ENCODE results near the gene SUCLG2.
A peak's percentile ranks its signal among the peaks of the same experiment; 100 is the strongest.

Gene SUCLG2

GRCh38 chr3:67642734-67643133 lies 11.7 kb downstream of the SUCLG2 start:
- no peak overlapping the region for H3K14ac ChIP-seq (ENCODE audit: low read length in 2 of 2)
- WGBS: no CpG with 5 or more reads among the region's 1 CpG
- H3K23ac ChIP-seq (ENCODE audit: low read length in 2 of 2): no peak overlapping the region
- H3K4me1 ChIP-seq (ENCODE audit: control insufficient read depth, insufficient read depth, low read depth, low read length): peaks cover 6% of the 10 kb centered on the region
- no peak overlapping the region for H2BK15ac ChIP-seq (ENCODE audit: low read depth, poor library complexity, severe bottlenecking)
- no peak overlapping the region for H3K4ac ChIP-seq (ENCODE audit: low read depth in 1 of 2, low read length in 2 of 2)
- H3K18ac ChIP-seq (ENCODE audit: low read depth in 1 of 2, low read length in 2 of 2): no peak overlapping the region
- no peaks in the 10 kb centered on the region for H3K9me3 ChIP-seq (ENCODE audit: control insufficient read depth, low read length)
- no peak overlapping the region for H3K4me3 ChIP-seq (ENCODE audit: insufficient read depth in 1 of 2, low read depth in 1 of 2, low read length in 2 of 2)
- H3K9ac ChIP-seq (ENCODE audit: low read length): no peak overlapping the region
- H3K27me3 ChIP-seq (ENCODE audit: control insufficient read depth in 1 of 2, insufficient read depth in 1 of 2, low read length in 2 of 2): no peaks in the 10 kb centered on the region
- H2BK5ac ChIP-seq (ENCODE audit: low read depth, low read length, poor library complexity, severe bottlenecking): no peak overlapping the region
- H3K79me1 ChIP-seq (replicated peaks; ENCODE audit: low read length, poor library complexity, severe bottlenecking): peaks cover 21% of the 10 kb centered on the region
- H3K4me2 ChIP-seq (ENCODE audit: low read length, poor library complexity, severe bottlenecking): no peak overlapping the region
- no peak overlapping the region for H2BK12ac ChIP-seq (ENCODE audit: low read length in 2 of 2)
- no peak overlapping the region for H4K91ac ChIP-seq (ENCODE audit: low read length)
- H3K27ac ChIP-seq (ENCODE audit: low read length, poor library complexity, severe bottlenecking): no peak overlapping the region
- no peak overlapping the region for H2AK5ac ChIP-seq (ENCODE audit: low read length, severe bottlenecking)
- no peak overlapping the region for H4K8ac ChIP-seq (ENCODE audit: low read length)
- H3K36me3 ChIP-seq (ENCODE audit: control insufficient read depth in 1 of 2, insufficient read depth in 2 of 2, low read depth in 1 of 2, low read length in 2 of 2): peaks cover 4 to 12% of the 10 kb centered on the region in 2 experiments
- no peak for DNase-seq
- H2BK120ac ChIP-seq (ENCODE audit: low read depth, low read length): no peak overlapping the region
- H2AFZ ChIP-seq (ENCODE audit: low read depth, low read length): no peak overlapping the region

DNA sequence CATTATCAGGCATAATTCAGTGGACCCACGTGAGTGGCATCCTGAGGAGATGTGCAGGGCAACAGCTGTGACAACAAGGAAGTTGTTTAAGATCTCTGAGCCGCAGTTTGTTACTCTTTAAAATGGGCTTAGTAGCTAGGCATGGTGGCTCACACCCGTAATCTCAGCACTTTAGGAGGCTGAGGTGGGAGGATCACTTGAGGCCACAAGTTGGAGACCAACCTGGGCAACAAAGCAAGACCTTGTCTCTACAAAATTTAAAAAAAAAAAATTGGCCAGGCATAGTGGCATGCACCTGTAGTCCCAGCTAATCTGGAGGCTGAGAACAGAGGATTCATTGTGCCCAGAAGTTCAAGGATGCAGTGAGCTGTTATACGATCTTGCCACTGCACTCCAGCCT lies 12.2 kb downstream of the SUCLG2 start:
- Histone ChIP-seq H4K91ac (ENCODE audit: low read length) (no peak overlapping the region), H2AK5ac (ENCODE audit: low read length, severe bottlenecking) (no peak overlapping the region), H3K4me3 (ENCODE audit: insufficient read depth in 1 of 2, low read depth in 1 of 2, low read length in 2 of 2) (no peak overlapping the region), H3K14ac (ENCODE audit: low read length in 2 of 2) (no peak overlapping the region), H2BK5ac (ENCODE audit: low read depth, low read length, poor library complexity, severe bottlenecking) (no peak overlapping the region), H3K9ac (ENCODE audit: low read length) (no peak overlapping the region), H2AFZ (ENCODE audit: low read depth, low read length) (no peak overlapping the region), H2BK120ac (ENCODE audit: low read depth, low read length) (no peak overlapping the region), H3K4ac (ENCODE audit: low read depth in 1 of 2, low read length in 2 of 2) (no peak overlapping the region), H3K4me1 (ENCODE audit: control insufficient read depth, insufficient read depth, low read depth, low read length) (peaks cover 6% of the 10 kb centered on the region), H3K27ac (ENCODE audit: low read length, poor library complexity, severe bottlenecking) (no peak overlapping the region), H3K36me3 (ENCODE audit: control insufficient read depth in 1 of 2, insufficient read depth in 2 of 2, low read depth in 1 of 2, low read length in 2 of 2) (peaks cover 4 to 15% of the 10 kb centered on the region in 2 experiments), H3K4me2 (ENCODE audit: low read length, poor library complexity, severe bottlenecking) (no peak overlapping the region), H2BK15ac (ENCODE audit: low read depth, poor library complexity, severe bottlenecking) (no peak overlapping the region), H3K9me3 (ENCODE audit: control insufficient read depth, low read length) (no peaks in the 10 kb centered on the region), H3K27me3 (ENCODE audit: control insufficient read depth in 1 of 2, insufficient read depth in 1 of 2, low read length in 2 of 2) (no peaks in the 10 kb centered on the region), H3K79me1 (replicated peaks; ENCODE audit: low read length, poor library complexity, severe bottlenecking) (peaks cover 21% of the 10 kb centered on the region), H4K8ac (ENCODE audit: low read length) (no peak overlapping the region), H3K18ac (ENCODE audit: low read depth in 1 of 2, low read length in 2 of 2) (no peak overlapping the region), H2BK12ac (ENCODE audit: low read length in 2 of 2) (no peak overlapping the region), H3K23ac (ENCODE audit: low read length in 2 of 2) (no peak overlapping the region)
- DNase-seq: no peak
- WGBS: 100% methylated on average over 2 of the region's 4 CpGs

DNA sequence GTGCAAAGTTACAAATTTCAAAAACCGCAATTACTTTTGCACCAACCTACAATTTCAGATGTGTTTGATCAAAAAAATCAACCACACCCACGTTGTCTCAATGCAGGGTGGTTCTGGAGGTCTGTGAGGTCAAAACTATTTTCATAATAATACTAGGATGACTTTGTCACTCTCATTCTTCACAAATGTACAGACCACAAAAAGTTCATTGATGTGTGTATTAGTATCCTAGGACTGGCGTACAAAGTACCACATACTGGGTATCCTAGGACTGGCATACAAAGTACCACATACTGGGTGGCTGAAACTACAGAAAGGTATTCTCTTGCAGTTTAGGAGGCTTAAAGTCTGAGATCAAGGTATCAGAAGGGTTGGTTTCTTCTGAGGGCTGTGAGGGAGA lies 13.0 kb downstream of the SUCLG2 start:
- no peak overlapping the region for H4K8ac ChIP-seq (ENCODE audit: low read length)
- H2BK12ac ChIP-seq (ENCODE audit: low read length in 2 of 2): no peak overlapping the region

GRCh38 chr3:67640023-67640660 lies 14.3 kb downstream of the SUCLG2 start:
- peak overlapping the region in 1 of 2 experiments; percentile 14 for H3K18ac ChIP-seq (ENCODE audit: low read depth in 1 of 2, low read length in 2 of 2)
- no peak overlapping the region for H3K14ac ChIP-seq (ENCODE audit: low read length in 2 of 2)
- DNase-seq: no peak
- H2AK5ac ChIP-seq (ENCODE audit: low read length, severe bottlenecking): no peak overlapping the region
- peaks cover 21% of the 10 kb centered on the region for H3K79me1 ChIP-seq (replicated peaks; ENCODE audit: low read length, poor library complexity, severe bottlenecking)
- H3K36me3 ChIP-seq (ENCODE audit: control insufficient read depth in 1 of 2, insufficient read depth in 2 of 2, low read depth in 1 of 2, low read length in 2 of 2): peaks cover 0 to 15% of the 10 kb centered on the region in 2 experiments
- no peak overlapping the region for H2AFZ ChIP-seq (ENCODE audit: low read depth, low read length)
- no peaks in the 10 kb centered on the region for H3K27me3 ChIP-seq (ENCODE audit: control insufficient read depth in 1 of 2, insufficient read depth in 1 of 2, low read length in 2 of 2)
- H4K8ac ChIP-seq (ENCODE audit: low read length): no peak overlapping the region
- WGBS: 78% methylated on average over 6 of the region's 6 CpGs
- no peak overlapping the region for H3K4me3 ChIP-seq (ENCODE audit: insufficient read depth in 1 of 2, low read depth in 1 of 2, low read length in 2 of 2)
- H3K27ac ChIP-seq (ENCODE audit: low read length, poor library complexity, severe bottlenecking): no peak overlapping the region
- no peaks in the 10 kb centered on the region for H3K9me3 ChIP-seq (ENCODE audit: control insufficient read depth, low read length)
- H3K23ac ChIP-seq (ENCODE audit: low read length in 2 of 2): no peak overlapping the region
- H2BK12ac ChIP-seq (ENCODE audit: low read length in 2 of 2): no peak overlapping the region
- H3K4ac ChIP-seq (ENCODE audit: low read depth in 1 of 2, low read length in 2 of 2): no peak overlapping the region
- no peak overlapping the region for H3K9ac ChIP-seq (ENCODE audit: low read length)
- H3K4me1 ChIP-seq (ENCODE audit: control insufficient read depth, insufficient read depth, low read depth, low read length): peaks cover 2% of the 10 kb centered on the region
- H3K4me2 ChIP-seq (ENCODE audit: low read length, poor library complexity, severe bottlenecking): no peak overlapping the region
- no peak overlapping the region for H2BK5ac ChIP-seq (ENCODE audit: low read depth, low read length, poor library complexity, severe bottlenecking)
- H2BK15ac ChIP-seq (ENCODE audit: low read depth, poor library complexity, severe bottlenecking): no peak overlapping the region
- no peak overlapping the region for H4K91ac ChIP-seq (ENCODE audit: low read length)
- H2BK120ac ChIP-seq (ENCODE audit: low read depth, low read length): no peak overlapping the region

More for the DNA sequence above, 13.0 kb downstream of the SUCLG2 start:
- Histone ChIP-seq H3K9ac (ENCODE audit: low read length) (no peak overlapping the region), H3K9me3 (ENCODE audit: control insufficient read depth, low read length) (no peaks in the 10 kb centered on the region), H3K4me3 (ENCODE audit: insufficient read depth in 1 of 2, low read depth in 1 of 2, low read length in 2 of 2) (no peak overlapping the region), H2BK15ac (ENCODE audit: low read depth, poor library complexity, severe bottlenecking) (no peak overlapping the region), H3K23ac (ENCODE audit: low read length in 2 of 2) (no peak overlapping the region), H3K18ac (ENCODE audit: low read depth in 1 of 2, low read length in 2 of 2) (peak overlapping the region in 1 of 2 experiments; percentile 43), H2BK5ac (ENCODE audit: low read depth, low read length, poor library complexity, severe bottlenecking) (no peak overlapping the region), H4K91ac (ENCODE audit: low read length) (no peak overlapping the region), H3K4me2 (ENCODE audit: low read length, poor library complexity, severe bottlenecking) (no peak overlapping the region), H3K36me3 (ENCODE audit: control insufficient read depth in 1 of 2, insufficient read depth in 2 of 2, low read depth in 1 of 2, low read length in 2 of 2) (peaks cover 4 to 15% of the 10 kb centered on the region in 2 experiments), H3K79me1 (replicated peaks; ENCODE audit: low read length, poor library complexity, severe bottlenecking) (peaks cover 21% of the 10 kb centered on the region), H3K4me1 (ENCODE audit: control insufficient read depth, insufficient read depth, low read depth, low read length) (peaks cover 3% of the 10 kb centered on the region), H2AK5ac (ENCODE audit: low read length, severe bottlenecking) (no peak overlapping the region), H3K4ac (ENCODE audit: low read depth in 1 of 2, low read length in 2 of 2) (no peak overlapping the region), H3K27me3 (ENCODE audit: control insufficient read depth in 1 of 2, insufficient read depth in 1 of 2, low read length in 2 of 2) (no peaks in the 10 kb centered on the region), H2BK120ac (ENCODE audit: low read depth, low read length) (no peak overlapping the region), H3K27ac (ENCODE audit: low read length, poor library complexity, severe bottlenecking) (no peak overlapping the region), H2AFZ (ENCODE audit: low read depth, low read length) (no peak overlapping the region), H3K14ac (ENCODE audit: low read length in 2 of 2) (no peak overlapping the region)
- no peak for DNase-seq
- 100% methylated on average over 2 of the region's 3 CpGs for WGBS
